ENCODE results near the gene ITGAE. TPM values are rescaled to one million over a fixed set of nuclear protein-coding genes. Genes with fewer than 3 reads are reported as not detected.

Gene ITGAE
- total and polyA plus RNA-seq, 2 experiments from 2014 or later, result 11.7 to 44.9 TPM

GRCh38 chr17:3718201-3718600, 82.8 kb downstream of the ITGAE start:
- Mint-ChIP-seq H3K9me3 (no peaks in the 10 kb centered on the region; the same call in 2 of the 3 replicates), H3K27ac (no peak overlapping the region), H3K4me1 (peaks cover 6% of the 10 kb centered on the region), H3K36me3 (ENCODE audit: low read depth) (peaks cover 58% of the 10 kb centered on the region), H3K4me3 (no peak overlapping the region), H3K27me3 (ENCODE audit: insufficient read depth, low read depth, poor library complexity) (peaks cover 1% of the 10 kb centered on the region)
- Histone ChIP-seq H2AFZ (no peak overlapping the region), H3K36me3 (ENCODE audit: insufficient read depth) (peaks cover 22% of the 10 kb centered on the region), H3K4me3 (no peak overlapping the region), H3K79me2 (replicated peaks; ENCODE audit: insufficient read depth) (peaks cover 6% of the 10 kb centered on the region; the same call in 1 of the 2 replicates), H3K9me2 (ENCODE audit: insufficient read depth) (no peaks in the 10 kb centered on the region), H3K4me2 (no peak overlapping the region), H4K20me1 (replicated peaks; ENCODE audit: insufficient read depth) (no peaks in the 10 kb centered on the region; the same call in 1 of the 2 replicates), H3K27ac (ENCODE audit: low read depth) (no peak overlapping the region), H3F3A (replicated peaks; ENCODE audit: low read depth) (peaks cover 4% of the 10 kb centered on the region; the same call in 1 of the 2 replicates), H3K27me3 (ENCODE audit: insufficient read depth) (no peaks in the 10 kb centered on the region), H3K4me1 (ENCODE audit: insufficient read depth) (0 out of 2 replicates have a peak, but pooled peaks cover 8% of the 10 kb centered on the region)
- ATAC-seq (no peak), DNase-seq (ENCODE audit: low spot score) (no peak)
- no peak for TF ChIP-seq ZNF462 (CRISPR knock-in tag; IDR thresholded peaks at IDR 0.05)
- TF ChIP-seq REST (IDR thresholded peaks at IDR 0.05; ENCODE audit: unreplicated experiment), result no peak
- no peak for TF ChIP-seq POLR2AphosphoS5 (IDR thresholded peaks at IDR 0.05; ENCODE audit: low read depth)
- TF ChIP-seq NANOG (IDR thresholded peaks at IDR 0.05; ENCODE audit: borderline replicate concordance), result no peak
- no peak for TF ChIP-seq JUNB (IDR thresholded peaks at IDR 0.05; ENCODE audit: unreplicated experiment)
- no peak for TF ChIP-seq ZNF114 (CRISPR knock-in tag; IDR thresholded peaks at IDR 0.05)

Measured in GM23338 (cell line).